AG09319 (cell line): ENCODE measurements around the gene C16orf86.

ENCODE experiments used
- DNase-seq: peaks from one replicate; pipeline ENCODE4 v3.0.0-alpha.2; 2010; ENCODE audit warnings: low read depth; ENCODE audit errors: extremely low read depth
- TF ChIP-seq, protein P1 (sequence below): IDR thresholded peaks from 2 replicates; pipeline ENCODE4 v1.5.1; 2011; ENCODE audit warnings: low read depth, mild to moderate bottlenecking, inconsistent platforms, low read length, moderate library complexity

C16orf86 gene

GRCh38 chr16:67672306-67672705, 5.7 kb downstream of the C16orf86 start:
- DNase-seq: no peak
- TF ChIP-seq, protein P1, sequence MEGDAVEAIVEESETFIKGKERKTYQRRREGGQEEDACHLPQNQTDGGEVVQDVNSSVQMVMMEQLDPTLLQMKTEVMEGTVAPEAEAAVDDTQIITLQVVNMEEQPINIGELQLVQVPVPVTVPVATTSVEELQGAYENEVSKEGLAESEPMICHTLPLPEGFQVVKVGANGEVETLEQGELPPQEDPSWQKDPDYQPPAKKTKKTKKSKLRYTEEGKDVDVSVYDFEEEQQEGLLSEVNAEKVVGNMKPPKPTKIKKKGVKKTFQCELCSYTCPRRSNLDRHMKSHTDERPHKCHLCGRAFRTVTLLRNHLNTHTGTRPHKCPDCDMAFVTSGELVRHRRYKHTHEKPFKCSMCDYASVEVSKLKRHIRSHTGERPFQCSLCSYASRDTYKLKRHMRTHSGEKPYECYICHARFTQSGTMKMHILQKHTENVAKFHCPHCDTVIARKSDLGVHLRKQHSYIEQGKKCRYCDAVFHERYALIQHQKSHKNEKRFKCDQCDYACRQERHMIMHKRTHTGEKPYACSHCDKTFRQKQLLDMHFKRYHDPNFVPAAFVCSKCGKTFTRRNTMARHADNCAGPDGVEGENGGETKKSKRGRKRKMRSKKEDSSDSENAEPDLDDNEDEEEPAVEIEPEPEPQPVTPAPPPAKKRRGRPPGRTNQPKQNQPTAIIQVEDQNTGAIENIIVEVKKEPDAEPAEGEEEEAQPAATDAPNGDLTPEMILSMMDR: no peak

GRCh38 chr16:67672739-67673662, 6.4 kb downstream of the C16orf86 start:
- peak; percentile 15 for DNase-seq
- TF ChIP-seq, protein P1: peak; percentile 70

DNA sequence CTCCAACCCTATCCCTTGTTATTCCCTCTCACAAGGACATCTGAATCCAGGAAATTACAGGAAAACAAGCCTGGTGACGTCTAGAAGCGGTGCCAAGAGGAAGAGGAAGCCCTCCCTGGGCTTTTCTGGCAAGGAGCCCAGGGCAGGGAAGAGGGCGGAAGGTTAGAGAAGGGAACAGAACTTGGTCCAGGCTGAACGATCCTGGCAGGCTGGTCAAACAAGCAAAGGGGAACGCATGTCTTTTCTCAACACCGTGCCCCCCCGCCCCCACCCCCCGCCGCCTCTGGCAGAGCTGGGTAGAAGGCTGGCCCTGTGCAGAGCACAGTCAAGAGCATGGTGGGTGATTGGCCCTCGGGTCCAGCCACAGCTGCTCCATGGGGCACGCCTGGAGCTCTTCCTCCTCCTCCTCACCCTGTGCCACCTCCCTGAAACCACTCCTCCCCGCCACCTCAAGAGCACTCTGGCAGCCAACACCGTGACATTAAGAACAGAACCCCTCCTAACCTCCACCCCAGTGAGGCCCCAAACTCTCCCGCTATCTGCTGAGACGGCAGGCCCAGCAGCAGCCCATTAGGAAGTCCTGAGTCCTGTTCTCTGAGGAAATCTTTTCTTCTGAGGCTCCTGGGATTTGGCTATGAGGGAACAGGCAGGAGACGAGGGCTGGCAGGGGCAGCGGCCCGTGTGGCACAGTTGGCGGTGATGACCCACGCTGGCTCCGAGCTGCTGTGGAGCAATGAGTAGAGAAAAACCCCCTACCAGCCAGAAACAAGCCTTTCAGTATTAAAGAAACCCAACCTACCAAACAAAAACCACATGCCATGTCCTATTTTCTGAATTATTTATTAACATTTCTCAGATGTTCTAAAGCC, 7.3 kb downstream of the C16orf86 start:
- TF ChIP-seq, protein P1: no peak
- DNase-seq: no peak

- TF ChIP-seq, protein P1: no peak
- DNase-seq: no peak
These were observed 8.4 kb downstream of the C16orf86 start for GRCh38 chr16:67674851-67675578.

DNA sequence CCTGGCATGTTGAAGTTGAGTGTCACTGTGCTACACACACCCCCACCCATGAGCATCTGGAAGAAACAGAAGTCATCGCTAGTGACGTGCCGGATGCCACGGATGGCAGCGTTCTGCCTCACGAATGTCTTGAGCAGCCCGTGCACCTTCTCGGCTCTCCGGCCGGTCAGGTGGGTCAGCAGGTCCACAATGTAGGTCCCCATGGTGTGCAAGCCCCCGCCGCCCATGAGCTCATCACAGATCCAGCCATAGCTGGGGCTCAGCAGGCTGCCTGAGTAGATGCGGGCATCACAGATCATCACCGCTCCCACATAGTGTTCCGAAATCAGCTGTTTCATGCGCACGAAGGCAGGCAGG, 8.9 kb downstream of the C16orf86 start:
- TF ChIP-seq, protein P1: no peak
- no peak for DNase-seq

DNA sequence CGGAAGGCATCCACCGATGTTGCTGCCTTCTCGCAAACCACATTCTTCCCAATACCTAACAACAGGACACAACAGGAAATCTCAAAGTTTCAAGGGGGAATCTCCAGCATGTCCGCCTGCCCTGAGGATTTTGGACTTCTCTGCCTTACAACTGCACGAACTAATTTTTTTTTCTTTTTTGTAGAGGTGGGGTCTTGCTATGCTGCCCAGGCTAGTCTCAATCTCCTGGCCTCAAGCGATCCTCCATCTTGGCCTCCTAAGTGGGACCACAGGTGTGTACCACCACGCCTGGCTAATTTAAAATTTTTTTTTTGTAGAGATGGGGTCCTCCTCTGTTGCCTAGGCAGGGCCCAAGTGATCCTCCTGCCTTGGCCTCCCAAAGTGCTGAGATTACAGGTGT, 9.4 kb downstream of the C16orf86 start:
- TF ChIP-seq, protein P1: no peak
- no peak for DNase-seq

- DNase-seq: no peak
- TF ChIP-seq, protein P1: no peak
These were observed 9.9 kb downstream of the C16orf86 start for GRCh38 chr16:67676516-67676915.
